ENCODE results near the gene TM4SF5.

DNA sequence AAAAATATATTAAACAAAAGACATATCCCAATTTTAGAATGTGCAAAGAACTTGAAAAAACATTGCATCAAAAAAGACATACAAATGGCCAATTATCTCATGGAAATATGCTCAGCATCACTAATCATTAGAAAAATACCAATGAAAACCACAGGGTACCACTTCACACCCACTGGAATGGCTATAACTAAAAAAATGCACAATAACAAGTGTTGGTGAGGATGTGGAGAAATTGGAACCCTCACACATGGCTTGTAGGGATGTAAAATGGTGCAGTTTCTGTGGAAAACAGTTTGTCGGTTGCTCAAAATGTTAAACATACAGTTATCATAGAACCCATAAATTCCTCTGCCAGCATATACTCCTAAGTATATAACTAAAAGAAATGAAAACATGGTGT is 23.5 kb downstream of the TM4SF5 start:
- TF ChIP-seq NFIC (IDR thresholded peaks at IDR 0.05; ENCODE audit: borderline replicate concordance) (no peak), SIN3A (IDR thresholded peaks at IDR 0.05; ENCODE audit: borderline replicate concordance, low read depth, low read length) (no peak)

All from SK-N-SH (cell line).